DMS114 treated with DMSO at 0.1 percent for 48 hours (cell line): Measurements from ENCODE around the gene RAB1A.
"Not testable (repeated sequence)": the region's sequence is repeated elsewhere in the genome, so short reads cannot be mapped to it uniquely, and the experiment has no call there.

Experiments used
- DNase-seq: peaks from one replicate; lab custom pipeline; 2025; ENCODE audit not compliant: unreplicated experiment; lab: John Stamatoyannopoulos, UW

Gene RAB1A

DNA sequence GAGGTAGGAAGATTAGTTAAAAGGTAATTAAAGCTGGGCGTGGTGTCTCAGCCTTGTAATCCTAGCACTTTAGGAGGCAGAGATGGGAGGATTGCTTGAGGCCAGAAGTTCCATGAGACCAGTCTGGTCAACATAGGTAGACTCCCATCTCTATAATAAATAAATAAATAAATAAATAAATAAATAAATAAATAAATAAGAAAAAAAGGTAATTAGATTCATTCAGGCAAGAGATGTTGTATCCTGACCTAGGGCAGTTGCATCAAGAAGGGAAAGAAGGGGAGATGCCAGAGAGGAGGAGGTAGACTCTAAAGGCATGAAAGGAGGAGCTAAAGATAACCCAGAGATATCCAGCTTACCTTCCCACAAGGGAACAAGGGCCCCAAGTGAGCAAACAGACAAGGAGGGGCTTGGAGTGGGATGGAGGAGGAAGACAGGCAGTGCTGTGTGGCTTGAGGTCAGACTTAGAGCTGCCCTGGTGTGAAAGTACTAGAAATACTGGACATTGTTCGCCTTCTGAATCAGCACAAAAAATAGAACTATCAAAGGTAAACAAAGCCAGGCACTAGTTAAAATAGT lies 7.4 kb upstream of the RAB1A start:
- DNase-seq: no peak

DNA sequence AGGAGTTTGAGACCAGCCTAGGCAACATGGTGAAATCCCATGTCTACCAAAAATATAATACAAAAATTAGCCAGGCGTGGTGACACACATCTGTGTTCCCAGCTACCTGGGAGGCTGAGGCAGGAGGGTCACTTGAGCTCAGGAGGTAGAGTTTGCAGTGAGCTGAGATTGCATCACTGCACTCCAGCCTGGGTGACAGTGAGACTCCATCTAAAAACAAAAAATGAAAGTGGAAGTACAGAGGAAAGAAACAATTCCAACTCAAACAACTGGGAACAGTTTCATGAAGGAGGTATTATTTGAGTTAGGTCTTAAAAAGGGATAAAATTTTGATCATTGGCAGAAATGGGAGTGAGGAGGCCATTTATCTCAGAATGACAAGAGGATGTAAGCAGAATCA lies 6.3 kb upstream of the RAB1A start:
- DNase-seq: no peak

DNA sequence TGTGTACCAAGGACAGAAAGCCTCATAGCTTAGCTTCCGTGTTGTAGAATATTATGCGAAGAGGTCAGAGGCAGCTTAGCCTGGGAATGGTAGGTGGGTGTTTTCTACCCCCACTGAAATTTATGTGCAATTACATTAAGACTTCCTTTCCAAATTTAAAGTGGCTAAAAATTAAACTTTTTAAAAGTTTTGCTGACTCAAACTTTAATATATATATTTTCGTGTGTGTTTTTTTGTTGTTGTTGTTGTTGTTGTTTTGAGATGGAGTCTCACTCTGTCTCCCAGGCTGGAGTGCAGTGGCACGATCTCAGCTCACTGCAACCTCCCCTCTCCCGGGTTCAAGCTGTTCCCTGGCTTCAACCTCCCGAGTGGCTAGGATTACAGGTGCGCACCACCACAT lies 4.3 kb upstream of the RAB1A start:
- DNase-seq: no peak

DNA sequence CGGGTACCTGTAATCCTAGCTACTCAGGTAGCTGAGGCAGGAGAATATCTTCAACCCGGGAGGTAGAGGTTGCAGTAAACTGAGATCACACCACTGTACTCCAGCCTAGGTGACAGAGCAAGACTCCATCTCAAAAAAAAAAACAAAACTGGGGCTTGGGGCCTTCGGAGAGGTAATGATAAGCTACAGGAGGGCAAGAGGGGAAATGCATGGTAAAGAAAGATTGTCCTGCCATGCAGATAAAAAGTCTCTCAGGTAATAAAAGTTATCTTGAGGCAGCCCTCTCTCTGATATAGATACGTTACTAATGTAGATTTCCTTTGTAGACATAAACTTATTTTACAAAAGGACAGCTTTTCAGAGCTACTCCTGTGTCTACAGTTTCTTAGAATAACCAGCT lies 3.7 kb upstream of the RAB1A start:
- DNase-seq: no peak

DNA sequence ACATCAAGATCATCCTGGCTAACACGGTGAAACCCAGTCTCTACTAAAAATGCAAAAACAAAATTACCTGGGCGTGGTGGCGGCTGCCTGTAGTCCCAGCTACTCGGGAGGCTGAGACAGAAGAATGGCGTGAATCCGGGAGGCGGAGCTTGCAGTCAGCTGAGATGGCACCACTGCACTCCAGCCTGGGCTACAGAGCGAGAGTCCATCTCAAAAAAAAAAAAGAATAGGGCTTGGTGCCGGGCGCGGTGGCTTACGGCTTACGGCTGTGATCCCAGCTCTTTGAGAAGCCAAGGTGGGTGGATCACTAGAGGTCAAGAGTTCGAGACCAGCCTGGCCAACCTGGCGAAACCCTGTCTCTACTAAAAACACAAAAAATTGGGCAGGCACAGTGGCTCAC lies 3.0 kb upstream of the RAB1A start:
- DNase-seq: not testable (repeated sequence)

DNA sequence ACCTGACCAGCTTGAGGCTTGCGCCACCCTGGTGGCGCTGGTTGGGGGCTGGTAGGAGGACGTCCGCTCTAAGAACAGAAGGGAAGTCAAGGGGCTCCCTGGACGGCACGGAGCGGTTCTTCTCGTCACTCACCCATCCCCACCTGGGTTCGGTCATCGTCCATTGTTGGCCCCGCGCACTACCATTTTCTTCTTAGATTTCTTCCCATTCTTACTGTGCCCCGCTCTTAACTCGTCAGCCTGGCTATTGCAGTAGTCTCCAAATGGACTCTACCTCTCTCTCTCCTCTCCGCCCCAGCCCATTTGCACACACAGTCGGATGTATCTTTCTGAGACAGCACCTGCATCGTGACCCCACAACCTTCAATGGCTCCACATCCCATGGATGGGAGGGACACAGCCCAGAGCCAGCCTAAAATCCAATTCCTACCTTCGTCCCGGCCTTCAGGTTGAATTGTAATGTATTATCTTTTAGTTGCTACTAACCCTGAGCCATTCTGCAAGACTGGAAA lies 814 bp upstream of the RAB1A start:
- DNase-seq: peak; percentile 61

DNA sequence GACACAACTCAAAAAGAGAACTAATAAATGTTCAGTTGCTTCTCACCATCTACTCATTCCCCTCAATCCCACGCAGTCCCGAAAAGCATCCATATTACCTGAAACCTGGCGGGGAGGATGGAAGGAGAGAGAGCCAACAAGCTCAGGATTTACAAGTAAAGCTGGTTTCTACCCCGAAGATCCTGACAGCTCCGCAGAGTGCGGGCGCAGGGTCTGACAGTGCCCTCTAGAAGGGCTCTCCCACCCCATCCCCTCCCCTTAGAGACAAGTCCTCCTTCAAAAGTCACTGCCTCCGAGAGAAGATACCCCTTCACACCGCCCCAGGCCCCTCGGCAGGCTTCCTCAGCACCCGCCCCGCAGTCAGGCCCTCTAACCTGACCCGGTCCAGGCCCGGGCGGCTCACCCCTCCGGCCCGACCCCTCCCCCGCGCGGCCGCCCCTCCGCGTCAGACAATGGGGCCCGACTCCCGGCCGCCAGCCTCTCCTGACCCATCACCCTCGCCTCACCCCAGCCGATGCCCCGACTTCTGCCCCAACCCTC lies 550 bp downstream of the RAB1A start:
- no peak for DNase-seq

DNA sequence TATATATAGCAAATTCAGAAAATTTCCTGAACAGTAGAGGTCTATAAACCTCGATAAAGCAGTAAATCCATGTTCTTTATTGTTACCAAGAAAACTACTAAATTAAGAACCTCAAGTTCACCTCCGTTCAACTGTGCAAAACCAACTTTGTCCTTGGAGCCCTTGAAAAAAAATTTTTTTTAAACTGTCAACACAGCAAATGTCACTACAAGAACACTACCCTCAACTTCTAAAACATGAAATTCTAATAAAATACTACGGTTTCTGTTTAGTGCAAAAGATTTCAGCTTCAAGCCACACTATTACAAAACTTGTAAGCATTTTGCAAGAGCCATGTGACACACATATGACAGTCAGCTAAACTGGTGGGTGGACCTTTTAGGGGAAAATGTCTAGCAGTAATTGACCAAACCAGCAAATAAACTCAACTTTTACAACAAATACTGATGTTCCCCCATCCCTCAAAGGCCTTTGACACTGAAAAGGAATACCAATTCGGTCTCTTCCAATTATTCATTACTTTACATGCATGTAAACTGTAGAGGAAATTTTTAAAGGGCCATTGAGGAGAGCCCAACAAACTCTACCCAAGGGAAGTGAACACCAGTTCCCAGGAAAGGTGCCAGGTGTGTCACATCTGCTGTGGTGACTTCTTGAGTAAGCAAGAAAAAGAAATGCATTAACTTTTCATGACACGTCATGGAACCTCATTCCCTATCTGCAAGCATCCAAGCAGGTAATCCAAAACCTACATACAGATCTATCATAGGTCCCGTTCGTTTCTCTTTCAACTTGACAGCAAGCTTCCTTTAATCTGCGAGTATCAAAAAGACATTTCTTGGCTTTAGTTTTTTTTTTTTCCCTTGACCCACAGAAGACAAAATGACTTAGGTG lies 1.4 kb downstream of the RAB1A start:
- DNase-seq: no peak

DNA sequence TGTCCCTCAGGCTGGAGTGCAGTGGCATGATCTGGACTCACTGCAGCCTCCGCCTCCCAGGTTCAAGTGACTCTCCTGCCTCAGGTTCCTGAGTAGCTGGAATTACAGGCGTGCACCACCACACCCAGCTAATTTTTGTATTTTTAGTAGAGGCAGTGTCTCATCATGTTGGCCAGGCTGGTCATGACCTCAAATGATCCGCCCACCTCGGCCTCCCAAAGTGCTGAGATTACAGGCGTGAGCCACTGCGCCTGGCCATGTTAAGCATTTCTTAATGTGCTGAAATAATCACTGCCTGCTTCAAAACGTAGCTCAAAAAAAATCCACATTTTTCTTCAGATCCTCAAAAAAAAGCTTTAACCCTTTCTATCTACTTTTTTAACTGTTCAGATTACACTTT lies 4.4 kb downstream of the RAB1A start:
- not testable (repeated sequence) for DNase-seq

DNA sequence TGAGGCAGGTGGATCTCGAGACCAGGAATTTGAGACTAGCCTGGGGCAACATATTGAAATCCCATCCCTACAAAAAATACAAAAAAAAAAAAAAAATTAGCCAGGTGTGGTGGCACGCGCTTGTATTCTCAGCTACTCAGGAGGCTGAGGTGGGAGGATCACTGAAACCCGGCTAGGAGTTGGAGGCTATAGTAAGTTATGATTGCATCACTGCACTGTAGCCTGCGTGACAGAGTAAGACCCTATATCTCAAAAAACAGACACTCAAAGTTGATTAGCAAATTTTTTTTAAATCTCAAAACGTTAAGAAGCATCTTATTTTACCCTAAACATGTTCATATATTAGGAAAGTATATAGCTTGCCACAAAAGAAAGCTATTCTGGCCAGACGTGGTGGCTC lies 7.6 kb downstream of the RAB1A start:
- DNase-seq: no peak

DNA sequence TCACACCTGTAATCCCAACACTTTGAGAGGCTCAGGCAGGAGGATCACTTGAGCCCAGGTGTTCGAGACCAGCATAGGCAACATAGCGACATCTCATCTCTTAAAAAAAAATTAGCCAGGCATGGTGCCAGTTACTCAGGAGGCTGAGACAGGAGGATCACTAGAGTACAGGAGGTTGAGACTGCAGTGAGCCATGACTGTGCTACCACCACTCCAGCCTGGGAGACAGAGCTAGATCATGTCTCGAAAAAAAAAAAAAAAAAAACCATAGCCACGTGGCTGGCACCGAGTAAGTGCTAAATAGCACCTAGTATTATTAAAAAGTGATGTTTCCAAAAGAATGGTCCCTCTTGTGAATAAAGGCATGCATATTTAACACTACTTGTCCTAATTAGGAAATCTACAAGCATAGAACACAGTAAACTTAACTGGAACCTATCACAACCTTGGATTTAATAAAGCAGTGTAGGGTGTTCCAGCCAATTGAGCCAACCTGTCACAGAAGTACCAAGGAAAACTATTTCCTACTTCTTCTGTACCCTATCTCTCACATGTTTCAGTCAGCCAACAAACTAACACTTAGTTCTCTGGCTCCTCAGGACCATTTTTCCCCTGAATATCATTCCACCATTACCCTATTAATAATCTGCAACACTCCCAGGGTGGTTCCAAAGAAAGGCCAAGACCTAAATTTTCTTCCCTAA lies 8.8 kb downstream of the RAB1A start:
- no peak for DNase-seq

DNA sequence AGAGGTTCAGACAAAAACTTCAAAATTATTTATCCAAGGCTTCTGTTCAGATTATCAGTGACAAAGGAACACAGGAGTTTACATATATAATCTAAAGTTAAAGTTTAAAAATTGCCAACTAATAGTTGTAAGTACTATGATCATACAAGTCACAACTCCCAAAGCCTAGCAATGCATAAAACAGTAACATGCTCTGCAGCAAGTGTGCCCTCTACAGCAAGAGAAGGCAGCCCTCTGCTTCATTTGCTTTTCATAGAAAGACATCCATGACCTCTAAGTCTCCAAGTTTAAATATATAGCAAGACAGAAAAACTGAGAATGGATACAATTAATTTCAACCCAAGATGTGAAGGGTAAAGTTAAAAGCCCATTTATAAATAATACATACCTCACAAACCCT lies 13.3 kb downstream of the RAB1A start:
- DNase-seq: no peak

DNA sequence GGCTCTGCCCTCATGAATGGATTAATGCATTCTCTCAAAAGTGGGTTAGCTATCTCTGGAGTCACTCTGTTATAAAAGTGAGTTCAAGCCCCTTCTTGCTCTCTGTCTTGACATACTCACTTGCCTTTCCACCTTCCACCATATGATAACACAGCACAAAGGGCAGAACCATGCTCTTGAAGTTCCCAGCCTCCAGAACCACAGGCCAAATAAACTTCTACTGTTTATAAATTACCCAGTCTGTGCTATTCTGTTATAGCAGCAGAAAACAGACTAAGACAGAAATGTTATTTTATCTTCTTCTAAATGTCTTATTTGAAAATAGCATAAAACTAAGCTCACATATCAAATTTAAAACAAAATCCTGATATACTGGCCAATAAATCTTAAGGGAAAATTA lies 15.0 kb downstream of the RAB1A start:
- no peak for DNase-seq

DNA sequence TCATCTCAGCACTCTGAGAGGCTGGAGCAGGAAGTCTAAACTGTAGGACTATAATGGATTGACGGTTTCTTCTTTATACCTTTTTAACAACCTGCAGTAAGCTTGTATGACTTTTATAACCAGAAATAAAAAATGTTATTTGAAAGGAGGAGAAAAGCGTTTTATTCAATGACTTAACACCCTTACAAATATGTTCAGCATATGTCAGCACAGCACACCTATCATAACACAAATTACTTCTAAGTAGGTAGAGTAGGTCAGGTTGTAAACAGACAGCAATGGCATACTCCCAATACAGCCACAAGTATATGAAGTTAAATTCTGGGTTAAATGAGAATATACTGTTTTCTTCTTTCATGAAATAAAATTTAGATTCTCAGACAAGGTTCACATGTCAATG lies 16.1 kb downstream of the RAB1A start:
- DNase-seq: no peak

DNA sequence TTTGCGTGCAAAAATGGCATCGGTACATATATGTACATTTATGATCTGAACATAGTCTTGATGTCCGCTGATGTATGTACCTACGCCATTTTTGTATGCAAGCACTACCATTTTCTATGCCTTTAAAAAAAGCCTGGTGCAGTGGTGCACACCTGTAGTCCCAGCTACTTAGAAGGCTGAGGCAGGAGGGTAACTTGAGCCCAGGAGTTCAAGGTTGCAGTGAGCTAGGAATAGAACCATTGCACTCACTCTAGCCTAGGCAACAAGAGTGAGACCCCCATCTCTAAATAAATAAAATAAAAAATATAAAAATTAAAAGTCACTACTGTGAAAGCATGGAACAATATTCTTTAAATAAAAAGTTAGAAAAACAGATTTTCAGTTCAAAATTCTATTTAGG lies 16.7 kb downstream of the RAB1A start:
- DNase-seq: no peak

DNA sequence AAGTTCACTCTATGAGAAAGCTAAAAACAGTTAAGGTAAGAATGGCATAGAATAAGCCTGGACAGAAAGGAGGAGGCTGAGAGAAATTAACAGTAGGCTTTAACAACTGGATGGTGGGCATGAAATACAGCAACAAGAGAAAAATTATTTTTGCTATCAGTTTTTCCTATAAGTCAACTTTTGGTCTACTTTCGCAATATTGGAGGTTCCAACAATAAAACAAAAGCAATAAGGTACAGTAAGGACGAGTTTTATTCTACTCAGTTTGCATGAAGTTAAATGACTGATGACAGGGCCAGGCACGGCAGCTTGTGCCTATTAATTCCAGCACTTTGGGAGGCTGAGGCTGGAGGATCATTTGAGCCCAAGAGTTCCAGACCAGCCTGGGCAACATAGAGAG lies 17.3 kb downstream of the RAB1A start:
- no peak for DNase-seq

DNA sequence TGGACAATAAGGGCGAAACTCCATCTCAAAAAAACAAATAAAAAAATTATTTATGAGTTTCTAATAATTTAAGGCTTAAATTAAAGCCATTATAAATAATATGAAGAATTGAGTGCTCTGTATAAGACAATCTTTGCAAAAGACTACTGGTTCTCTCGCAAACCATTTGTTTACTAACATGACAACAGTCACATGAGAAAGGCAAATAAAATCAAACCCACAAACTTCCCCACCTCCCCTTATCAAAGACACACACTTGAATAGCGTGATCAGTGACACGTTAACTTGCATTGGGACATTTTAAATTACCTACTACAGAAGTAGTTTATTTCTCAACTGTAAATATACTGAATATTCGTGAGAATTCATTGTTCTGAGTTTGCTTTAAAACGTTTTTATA lies 21.1 kb downstream of the RAB1A start:
- no peak for DNase-seq

DNA sequence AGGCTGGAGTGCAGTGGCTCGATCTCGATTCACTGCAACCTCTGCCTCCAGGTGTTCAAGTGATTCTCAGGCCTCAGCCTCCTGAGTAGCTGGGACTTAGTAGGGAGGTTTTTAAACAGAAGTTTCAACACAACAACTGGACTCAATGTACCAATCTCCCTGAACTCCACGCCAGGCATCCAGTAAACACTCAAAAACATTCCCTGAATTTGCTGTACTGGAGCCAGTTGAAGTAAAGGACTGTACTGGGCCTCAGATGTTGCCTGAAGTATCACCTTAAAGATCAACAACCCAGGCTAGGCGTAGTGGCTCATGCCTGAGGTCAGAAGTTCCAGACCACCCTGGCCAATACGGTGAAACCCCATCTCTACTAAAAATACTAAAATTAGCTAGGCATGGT lies 22.4 kb downstream of the RAB1A start:
- no peak for DNase-seq

DNA sequence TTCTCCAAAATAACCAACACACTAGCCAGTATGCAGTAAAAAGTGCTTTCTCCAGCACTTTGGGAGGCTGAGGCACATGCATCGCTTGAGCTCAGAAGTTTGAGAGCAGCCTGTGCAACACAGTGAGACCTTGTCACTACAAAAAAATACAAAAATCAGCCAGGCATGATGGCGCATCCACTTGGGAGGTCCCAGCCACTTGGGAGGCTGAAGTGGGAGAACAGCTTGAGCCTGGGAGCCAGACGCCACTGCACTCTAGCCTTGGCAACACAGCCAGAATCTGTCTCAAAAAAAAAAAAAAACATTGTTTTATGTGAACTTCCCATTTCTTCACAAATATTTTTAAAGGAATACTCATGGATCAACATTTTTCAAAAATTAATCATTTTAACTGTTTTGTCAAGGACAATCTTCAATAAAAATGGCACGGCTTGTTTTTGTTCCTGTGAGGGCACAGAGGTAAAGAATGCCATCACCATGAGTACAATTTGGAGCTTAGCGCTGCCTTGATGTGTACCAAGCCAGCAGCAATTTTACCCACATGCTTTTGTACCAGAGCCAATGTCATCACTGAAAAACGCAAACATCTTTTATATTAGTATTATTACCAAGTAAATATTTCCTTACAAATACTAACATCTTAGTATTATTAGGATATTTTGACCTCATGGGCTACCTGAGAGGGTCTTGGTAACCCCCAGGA lies 26.7 kb downstream of the RAB1A start:
- DNase-seq: no peak

DNA sequence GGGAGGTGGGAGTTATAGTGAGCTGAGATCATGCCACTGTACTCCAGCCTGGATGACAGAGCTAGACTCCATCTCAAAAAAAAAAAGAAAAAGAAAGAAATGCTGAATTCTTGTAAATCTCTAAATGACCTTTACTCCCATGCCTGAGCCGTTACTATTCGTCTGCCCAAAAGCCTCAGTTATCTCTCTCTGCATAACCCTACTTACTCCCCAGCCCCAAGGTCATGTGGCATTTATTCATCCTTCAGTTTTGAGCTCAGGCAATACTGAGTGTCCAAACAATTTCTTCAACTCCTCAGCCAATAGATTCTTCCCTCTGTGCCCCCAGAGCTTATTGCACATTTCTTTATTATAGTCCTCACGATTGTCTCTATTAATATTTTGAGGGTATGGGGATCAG lies 28.8 kb downstream of the RAB1A start:
- DNase-seq: no peak

DNA sequence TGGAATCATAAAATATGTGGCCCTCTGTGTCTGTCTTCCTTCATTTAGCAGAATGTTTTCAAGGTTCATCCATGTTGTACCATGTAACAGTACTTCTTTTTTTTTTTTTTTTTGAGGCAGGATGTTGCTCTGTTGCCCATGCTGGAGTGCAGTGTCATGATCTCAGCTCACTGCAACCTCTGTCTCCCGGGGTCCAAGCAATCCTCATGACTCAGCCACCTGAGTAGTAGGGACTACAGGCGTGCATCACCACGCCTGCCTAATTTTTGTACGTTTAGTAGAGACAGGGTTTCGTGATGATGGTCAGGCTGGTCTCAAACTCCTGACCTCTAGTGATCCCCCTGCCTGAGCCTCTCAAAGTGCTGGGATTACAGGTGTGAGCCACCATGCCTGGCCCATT lies 31.2 kb downstream of the RAB1A start:
- DNase-seq: no peak
